ENCODE results near the gene CDHR5.
"Not testable (repeated sequence)": the region's sequence is repeated elsewhere in the genome, so short reads cannot be mapped to it uniquely, and the experiment has no call there.

Gene CDHR5

DNA sequence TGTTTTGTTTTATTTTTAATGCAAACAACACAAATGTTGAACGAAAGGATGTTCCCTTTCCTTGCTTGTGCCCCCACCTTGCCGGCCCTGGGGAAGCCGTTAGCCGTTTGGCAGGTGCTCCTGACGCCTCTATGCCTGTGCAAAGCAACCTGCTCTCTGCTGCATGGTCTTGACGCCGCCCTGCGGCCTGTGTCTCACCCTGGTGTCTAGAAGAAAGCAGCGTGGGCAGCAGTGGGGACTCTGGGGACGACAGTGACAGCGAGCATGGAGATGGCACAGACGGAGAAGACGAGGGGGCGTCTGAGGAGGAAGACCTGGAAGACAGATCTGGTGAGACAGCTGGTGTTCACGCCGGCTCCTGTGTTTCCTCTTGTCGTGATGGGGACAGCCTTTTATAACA is 43.0 kb downstream of the CDHR5 start:
- no peak for DNase-seq

DNA sequence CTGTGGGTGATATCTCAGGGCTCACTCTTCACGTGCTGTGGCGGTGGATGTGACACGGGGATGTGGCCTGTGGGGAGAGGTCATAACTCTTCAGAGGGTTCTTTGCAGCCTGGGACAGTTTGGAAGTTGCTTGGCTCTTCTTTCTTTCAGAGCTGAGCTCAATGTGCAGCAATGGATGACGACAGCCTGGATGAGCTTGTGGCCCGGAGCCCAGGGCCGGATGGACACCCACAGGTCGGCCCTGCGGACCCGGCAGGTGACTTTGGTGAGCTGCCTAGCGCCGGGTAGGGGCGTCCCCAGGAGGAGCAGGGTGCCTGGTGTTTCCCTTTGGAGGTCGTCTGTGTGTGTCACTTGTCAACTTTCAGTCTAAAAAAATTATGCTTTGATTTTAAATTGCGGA is 43.4 kb downstream of the CDHR5 start:
- no peak for DNase-seq

GRCh38 chr11:579830-580601 is 44.7 kb downstream of the CDHR5 start:
- DNase-seq = no peak

DNA sequence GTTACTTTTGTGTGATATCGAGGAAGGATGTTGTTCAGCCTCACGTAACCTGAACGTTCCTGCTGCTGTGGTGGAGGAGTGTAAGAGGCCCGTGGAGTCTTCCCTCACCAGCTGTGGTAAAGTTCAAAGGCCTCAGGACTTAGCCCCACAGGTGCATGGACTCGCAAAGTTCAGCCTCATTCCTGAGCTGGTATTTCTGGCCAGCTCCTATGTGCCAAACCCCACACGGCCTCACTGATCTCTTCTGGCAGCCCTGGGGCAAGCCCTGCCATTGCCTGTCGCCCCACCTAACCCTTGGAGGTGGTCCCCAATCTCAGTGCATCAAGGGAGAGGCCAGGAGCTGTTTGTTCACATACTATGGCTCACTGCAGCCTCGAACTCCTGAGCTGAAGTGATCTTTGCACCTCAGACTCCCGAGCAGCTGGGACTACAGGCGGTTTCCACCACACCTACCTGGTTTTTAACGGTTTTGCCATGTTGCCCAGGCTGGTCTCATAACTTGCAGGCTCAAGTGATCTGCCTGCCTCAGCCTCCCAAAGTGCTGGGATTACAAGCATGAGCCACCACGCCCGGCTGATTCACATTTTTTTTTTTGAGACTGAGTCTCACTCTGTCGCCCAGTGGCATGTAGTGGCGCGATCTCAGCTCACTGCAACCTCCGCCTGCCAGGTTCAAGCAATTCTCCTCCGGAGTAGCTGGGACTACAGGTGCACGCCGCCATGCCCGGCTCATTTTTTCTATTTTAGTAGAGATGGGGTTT is 46.3 kb downstream of the CDHR5 start:
- DNase-seq = no peak

DNA sequence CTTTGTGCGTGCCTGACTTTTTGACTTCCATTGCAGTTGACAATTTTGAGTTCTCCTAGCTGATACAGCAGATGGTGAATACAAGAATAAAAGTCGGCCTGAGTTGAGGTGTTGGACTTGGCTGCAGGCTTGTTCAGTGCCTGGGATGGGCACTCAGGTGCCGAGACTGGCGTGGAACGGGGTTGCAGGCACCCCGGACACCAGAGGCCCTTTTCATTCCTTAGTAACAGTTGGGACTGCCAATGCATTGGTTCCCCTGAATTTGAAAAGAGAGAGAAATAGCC is 47.2 kb downstream of the CDHR5 start:
- no peak for DNase-seq

DNA sequence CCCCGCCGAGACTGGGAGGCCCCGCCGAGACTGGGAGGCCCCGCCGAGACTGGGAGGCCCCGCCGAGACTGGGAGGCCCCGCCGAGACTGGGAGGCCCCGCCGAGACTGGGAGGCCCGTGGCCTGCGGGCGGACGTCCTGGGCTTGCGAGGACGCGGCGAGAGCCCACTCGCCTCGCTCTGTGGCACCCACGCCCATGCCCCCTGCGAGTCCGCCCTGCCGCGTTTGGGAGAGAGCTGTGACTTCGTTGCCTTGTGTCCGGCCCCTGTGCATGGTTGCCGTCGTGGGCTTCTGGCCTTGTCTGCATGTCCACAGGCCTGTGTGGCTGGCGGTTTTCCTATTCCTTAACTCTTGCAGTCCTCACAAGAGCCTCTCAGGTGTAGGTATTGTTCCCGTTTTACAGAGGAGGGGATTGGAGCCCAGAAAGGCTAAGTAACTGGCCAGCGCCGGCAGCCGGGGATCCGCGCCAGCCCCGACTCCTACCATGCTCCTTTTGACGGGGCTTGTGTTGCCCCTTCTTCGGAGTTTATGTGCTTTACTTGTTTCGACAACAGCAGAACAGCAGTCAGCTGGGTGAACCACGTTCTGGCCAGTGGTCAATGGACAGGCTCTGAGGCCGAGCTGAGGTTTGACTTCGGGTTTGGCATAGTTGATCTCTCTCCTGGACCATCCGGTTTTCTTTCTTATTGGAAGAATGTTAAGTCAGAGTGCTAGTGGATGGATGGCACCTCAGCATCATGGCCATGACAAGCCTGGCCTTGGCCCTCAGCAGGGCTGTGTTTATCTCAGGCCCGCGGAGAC is 47.7 kb downstream of the CDHR5 start:
- no peak for DNase-seq

DNA sequence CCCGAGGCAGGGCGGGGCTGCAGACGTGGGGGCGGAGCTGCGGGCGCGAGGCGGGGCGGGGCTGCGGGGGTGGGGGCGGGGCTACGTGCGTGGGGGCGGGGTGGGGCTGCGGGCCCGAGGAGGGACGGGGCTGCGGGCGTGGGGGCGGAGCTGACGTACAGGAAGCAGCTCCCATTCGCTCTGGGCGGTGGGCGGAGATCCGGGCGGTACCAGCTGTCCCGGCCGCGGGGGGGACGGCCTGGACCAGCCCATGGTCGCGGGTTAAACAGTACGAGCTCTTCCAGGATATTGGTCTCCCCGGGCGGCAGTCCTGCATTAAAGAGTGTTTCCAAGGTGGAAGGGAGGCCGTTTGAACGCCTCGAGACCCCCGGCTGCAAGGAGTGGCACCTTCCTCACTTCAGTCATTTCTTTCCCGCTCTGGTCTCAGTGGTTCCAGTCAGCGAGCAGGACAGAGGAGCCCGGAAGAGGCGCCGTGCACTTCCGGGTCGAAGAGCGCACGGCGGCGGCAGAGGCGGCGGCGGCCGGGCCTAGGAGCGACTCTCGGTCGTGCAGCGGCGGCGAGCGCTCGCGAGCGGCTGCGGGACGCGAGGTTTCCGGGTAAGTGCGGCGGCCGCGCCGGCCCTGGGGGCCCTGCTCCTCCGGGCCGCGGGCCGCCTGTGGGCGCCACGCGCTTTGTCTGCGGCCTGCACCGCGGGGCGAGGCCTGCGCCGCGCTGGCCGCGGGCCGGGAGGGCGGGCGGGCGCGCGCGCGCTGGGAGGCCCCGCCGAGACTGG is 48.6 kb downstream of the CDHR5 start, which contains the start of gene PHRF1:
Gene PHRF1 (plus strand): TSS at position 475 of the 773 bp plus-strand sequence. CDS start 5,043 bp downstream, outside the sequence.
- DNase-seq = peak; percentile 92

DNA sequence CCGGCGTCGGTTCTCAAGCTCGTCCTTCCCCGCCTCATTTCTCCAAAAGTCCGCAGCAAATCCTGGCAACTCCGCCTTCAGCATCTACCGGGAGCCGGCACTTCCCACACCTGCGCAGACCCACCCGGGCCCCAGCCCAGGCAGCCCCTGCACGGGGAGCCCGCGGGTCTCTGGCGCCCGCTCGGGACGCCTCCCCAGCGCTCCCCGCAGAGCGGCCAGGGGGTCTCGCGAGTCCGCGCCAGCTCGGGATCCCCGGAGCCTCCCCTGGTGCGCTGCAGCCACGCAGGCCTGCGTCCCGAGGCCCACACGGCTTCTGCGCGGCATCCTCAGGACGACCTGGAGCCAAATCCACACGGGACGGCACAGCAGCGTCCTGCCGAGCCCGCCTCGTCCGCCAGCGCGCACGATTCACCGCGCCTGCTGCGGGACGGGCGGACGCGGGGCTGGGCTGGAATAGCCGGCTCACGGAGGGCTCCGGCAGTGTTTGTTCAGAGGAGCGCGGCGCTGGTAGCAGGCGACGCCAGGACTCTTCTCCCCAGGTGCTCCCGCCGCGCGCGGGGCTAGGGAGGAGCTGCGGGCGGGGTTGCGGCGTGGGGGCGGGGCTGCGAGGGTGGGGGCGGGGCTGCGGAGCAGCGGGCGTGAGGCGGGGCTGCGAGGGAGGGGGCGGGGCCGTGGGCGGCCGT is 49.3 kb downstream of the CDHR5 start:
- DNase-seq = no peak

- no peak for DNase-seq
Observed at GRCh38 chr11:574632-575312, 50.0 kb downstream of the CDHR5 start.

GRCh38 chr11:574031-574570 is 50.7 kb downstream of the CDHR5 start:
- DNase-seq = not testable (repeated sequence)

DNA sequence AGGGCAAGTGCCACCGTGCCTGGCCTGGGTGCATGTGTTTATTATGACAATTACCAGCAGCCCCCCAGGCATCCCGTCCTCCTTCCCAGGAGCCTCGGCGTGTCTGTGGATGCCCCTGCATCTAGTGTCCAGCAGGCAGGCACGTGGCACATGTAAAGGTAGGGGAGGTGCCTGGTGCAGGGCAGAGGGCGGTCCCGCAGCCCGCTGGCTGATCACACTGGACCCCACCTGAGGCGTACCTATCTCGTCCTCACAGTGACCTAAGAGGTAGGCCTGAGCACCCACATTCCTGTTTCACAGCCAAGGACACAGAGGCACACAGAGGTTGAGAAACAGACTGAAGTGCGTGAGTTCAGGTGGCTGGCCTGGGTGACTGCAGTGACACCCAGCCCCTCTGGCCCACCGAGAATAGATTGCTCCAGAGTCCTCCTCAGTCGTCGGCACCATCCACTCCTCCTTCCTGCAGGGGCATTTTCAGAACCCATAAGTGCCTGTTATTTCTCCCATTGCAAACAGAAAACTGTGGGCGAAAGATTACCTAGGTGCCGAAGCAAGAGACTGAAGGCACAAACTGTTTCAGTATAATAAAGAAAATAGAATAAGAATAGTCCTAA is 51.5 kb downstream of the CDHR5 start:
- DNase-seq = no peak

GRCh38 chr11:571802-572185 is 53.0 kb downstream of the CDHR5 start:
- DNase-seq = no peak

- no peak for DNase-seq
Observed at GRCh38 chr11:569158-569885, 55.4 kb downstream of the CDHR5 start.

DNA sequence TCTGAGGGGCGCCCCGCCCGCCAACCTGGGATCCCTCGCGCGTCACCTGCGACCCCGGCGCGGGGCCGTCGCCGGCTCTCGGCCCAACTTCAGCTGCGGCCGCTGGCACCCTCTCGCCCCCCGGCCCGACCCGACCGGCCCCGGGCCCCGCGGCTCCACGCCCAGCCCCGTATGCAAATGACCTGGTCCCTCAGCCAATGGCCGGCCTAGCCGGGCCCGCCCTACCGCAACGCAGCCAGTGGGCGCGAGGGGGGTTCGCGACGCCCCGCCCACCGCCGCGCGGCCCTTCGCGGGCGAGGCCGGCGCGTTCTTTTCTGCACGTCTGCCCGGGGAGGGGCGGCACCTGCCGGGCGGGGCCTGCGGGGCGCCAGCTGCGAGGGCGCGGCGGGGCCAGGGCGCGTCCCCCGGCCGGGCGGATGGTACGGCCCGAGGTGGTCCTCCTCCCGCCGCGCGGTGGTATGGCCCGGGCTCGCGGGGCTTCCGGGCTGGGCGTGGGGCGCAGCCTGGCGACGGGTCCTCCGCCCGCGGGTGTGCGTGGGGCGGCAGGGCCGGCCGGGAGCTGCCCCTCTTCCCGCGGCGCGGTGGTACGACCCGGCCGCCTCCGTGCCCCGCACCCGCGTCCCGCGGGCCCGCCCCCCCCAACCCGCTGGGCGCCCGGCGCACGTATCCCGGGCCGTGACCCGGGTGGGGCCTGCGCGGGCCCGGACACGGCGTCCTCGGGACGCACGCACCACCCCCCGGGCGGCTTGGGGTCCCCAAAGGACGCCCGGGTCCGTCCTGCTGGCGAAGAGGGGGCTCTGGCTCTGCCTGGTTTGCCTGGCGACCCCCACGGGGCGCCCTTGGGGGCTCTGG is 56.2 kb downstream of the CDHR5 start:
- peak; percentile 94 for DNase-seq

DNA sequence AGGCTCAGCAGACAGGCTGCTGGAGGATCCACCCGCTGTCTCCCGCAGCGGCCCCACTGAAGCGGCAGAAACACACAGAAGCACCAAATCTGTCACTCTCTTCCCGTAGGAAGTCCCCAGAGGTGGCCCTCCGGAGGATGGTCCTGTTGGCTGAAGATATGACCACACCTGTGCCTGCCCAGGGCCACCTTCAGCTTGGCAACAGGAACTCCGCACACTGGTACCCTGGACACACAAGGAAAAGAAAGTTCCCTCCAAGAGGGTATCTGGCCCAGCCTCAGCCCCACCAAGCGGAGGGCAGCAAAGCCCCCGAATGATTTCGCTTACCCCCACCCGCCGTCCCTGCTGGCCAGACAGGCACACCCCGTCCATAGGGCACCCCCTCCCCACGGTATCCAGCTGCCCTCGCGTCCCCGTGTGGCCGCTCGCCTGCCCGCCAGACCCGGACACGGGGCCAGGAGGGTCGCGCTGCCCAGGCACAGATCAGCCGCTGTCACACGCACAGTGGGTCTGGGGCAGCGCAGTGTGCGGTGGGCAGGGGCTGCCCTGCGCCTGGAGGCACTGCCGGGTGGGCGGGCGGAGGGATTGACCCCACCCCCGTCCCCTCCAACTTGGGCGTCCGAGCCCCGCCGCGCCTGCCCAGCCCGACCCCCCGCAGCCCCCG is 57.0 kb downstream of the CDHR5 start:
- DNase-seq = no peak

GRCh38 chr11:567011-567628 is 57.6 kb downstream of the CDHR5 start:
- DNase-seq = no peak

Measured in fibroblast of upper back skin (primary cell).